Measurements from ENCODE around the gene RNF157.

Gene RNF157

DNA sequence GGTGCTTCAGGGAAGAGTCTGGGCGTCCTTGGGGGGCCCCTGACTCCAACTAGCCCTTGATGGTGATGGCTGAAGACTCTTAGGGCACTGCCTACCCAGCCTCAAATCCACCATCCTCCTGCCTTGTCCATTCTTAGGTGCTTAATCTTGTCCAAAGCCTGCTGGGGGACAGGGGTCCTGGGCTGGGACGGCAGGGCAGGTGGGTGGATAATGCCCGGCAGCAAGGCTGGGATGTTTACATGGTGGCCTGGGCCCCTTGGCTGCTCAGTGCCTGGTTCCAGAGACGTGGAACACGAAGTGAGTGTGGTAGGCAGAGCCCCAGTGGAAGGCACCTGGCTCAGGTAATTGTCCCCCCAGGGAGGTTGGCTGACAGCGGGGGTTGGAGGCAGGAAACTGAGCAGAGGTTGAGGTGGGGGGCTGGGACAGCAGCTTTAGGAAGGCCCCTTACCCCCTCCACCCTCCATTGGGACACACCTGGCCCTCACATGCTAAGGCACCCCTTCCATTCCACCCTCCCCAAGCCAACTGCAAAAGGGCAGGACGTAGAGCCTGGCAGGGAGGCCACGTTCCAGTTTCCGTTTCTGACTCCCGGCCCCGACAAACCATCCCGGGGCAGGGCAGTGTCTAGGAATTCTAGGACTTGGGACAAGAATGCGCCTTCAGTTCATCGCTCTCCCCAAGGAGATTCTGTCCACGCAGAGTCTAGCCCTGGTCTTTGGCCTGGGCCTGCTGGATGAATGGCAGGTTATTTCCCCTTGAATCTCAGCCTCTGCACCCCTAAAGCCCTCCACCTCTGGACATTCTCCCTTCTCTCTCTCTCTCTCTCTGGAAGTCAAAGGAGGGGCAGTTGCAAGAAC lies 101.2 kb downstream of the RNF157 start:
- DNase-seq, result no peak

GRCh38 chr17:76138234-76138895 lies 101.9 kb downstream of the RNF157 start:
- no peak for DNase-seq

DNA sequence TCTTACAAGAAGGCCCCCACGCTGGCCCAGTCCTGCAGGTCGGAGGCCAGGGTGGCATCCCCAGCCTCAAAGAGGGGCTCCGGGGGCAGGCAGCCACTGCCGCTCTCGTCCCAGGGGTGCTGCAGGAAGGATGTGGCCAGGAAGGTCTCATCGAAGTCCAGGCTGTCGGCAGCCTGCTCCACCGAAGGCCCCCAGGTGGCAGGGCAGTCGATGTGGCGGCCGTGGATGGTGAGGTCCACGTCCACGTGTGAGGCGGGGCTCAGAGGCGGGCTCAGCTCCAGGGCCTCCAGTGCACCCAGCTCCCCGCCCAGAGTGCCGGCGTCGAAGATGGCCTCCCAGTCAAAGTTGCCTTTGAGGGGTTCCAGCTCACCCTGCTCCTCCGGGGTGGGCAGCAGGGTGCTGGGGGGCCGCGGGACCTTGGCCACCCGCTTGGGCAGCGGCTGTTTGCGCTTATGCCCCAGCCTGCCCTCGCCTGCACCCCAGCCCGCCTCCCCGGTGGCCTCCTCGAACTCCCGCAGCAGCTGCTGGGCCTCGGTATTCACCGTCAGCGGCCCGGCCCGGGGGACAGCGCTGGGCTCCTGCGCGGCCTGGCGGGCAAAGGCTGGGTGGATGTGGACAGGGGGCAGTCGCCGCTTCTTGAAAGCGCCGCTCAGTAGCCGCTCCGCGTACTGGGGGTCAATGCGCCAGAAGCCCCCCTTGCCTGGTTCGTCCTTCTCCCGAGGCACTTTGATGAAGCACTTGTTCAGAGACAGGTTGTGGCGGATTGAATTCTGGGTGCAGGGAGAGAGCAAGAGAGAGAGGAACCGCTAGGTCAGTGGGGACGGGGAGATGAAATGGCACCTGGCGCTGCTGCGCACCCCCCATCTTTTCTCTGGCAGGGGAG lies 102.7 kb downstream of the RNF157 start:
- no peak for DNase-seq

DNA sequence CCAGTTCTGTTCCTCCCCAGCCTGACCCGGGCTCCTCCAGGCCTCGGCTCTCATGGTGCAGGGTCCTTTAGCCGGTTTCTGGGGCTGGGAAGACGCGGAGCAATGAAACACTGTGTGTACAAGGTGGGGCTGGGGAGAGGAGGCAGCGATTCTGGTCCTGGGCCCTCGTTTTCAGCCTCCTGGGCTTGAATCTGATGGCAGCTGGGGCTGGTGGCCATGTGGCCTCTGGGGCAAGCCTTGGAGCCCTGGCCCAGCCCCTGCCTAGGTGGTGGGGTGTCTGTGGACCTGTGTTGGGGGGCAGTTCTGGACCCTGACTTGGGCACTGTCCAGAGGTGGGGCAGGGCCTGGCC lies 103.3 kb downstream of the RNF157 start:
- DNase-seq, result no peak

GRCh38 chr17:76136276-76137000 lies 103.9 kb downstream of the RNF157 start:
- DNase-seq, result no peak

GRCh38 chr17:76135810-76136188 lies 104.5 kb downstream of the RNF157 start:
- no peak for DNase-seq

DNA sequence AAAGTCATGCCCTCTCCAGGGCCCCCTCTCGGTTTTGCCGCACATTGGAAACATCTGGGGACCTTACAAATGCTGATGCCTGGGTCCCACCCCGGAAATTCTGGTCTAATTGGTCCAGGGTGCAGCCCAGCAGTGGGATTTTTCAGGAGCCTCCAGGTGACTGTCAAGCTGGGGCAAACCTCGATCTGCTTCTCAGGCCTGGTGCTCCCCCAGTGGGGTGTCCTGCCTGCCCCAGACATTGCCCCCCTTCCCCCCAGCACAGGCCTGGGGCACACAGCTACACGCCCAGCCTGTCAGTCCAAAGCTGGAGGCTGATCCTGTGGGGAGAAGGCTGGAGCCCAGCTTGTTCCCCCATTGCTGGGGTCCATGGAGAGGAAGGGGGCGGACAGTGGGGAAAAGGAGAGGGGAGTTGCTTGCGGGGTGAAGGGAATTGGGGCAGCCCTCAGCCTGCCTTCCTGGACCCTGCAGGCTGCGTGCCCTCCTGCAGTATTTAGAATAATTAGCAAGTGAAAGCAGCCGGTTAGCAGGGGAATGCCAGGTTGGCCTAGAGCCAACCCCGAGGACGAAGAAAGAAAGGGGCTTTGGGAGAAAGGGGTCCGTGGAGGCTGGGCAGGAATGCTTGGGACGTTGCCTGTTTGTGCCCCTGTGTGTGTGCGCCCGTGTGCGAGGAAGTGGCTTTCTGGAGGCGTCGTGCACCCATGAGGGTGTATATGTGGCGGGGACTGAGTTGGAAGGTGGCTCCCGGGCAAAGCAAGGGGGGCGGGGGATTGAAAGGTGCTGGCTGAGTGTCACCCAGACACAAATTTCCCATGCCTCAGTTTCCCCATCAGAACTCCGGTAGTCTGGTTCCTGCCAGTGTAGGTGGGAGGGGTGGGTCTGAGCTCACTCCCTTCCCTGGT lies 105.1 kb downstream of the RNF157 start:
- no peak for DNase-seq

GRCh38 chr17:76132574-76133338 lies 107.5 kb downstream of the RNF157 start:
- no peak for DNase-seq

DNA sequence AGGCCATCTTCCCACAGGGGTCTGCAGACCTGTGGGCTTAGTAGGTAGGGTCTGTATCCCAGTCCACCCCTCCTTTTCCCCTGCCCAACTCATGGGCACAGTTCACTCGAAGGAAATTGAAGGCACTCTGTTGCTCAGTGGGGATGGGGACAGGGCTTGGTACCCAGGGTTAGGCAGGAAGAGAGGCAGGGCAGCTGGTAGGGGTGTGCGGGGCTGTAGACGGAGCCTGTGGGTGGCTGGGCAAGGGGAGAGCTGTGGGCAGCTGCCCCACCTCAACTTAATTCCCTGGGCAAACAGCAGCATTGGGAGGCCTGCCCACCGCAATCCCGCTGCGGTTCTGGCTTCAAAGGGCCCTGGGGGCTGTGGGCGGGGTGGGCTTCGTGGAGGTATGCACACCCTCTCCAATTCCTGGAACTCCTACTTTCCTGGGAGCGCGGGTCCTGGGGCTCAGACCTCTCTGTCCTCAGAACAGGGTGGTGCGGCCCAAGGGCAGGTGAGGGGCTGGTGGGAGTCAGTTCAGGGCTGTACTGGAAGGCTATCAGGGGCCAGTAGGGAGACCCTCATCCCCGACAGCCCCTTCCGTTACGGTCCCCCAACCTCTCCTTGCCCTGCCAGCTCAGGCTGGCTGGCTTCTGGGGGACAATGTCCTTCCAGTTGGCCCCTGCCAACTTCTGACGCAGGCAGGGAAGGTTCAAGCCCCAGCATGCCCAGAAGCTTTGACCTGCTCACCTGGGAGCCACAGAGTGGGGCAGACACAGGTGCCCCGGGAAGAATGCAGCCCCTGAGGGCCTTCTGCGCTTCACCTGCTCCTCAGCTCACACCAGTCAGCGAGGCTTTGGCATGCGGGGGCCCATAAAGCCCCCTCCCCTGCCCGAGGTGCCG lies 108.4 kb downstream of the RNF157 start:
- no peak for DNase-seq

GRCh38 chr17:76131051-76131691 lies 109.1 kb downstream of the RNF157 start:
- DNase-seq, result no peak

- DNase-seq, result no peak
Observed at GRCh38 chr17:76130473-76130872, 109.8 kb downstream of the RNF157 start.

DNA sequence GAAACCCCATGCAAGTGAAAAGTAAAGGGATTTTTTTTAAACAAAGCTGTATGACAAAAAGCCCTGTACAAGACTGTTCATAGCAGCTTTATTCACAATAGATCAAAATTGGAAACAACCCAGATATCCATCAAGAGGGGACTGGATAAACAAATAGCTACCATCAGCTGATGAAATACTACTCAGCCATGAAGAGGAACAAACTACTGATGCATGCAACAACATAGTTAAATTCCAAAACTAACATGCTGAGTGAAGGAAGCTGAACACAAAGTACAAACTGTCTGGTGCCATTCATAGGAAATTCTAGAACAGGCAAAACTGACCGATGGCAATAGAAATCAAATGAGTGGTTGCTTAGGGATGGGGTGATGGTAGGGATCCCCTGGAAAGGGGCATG lies 114.4 kb downstream of the RNF157 start:
- DNase-seq, result no peak

DNA sequence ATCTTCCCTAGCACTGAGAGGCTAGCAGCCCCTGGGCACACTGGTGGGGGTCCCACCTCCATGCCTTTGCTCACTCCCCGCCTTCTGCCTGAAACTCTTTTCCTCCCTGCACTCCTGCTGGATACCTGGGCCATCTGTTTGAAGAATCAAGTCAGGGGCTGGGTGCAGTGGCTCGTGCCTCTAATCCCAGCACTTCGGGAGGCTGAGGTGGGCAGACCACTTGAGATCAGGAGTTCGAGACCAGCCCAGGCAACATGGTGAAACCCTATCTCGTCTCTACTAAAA lies 115.0 kb downstream of the RNF157 start:
- DNase-seq, result no peak

DNA sequence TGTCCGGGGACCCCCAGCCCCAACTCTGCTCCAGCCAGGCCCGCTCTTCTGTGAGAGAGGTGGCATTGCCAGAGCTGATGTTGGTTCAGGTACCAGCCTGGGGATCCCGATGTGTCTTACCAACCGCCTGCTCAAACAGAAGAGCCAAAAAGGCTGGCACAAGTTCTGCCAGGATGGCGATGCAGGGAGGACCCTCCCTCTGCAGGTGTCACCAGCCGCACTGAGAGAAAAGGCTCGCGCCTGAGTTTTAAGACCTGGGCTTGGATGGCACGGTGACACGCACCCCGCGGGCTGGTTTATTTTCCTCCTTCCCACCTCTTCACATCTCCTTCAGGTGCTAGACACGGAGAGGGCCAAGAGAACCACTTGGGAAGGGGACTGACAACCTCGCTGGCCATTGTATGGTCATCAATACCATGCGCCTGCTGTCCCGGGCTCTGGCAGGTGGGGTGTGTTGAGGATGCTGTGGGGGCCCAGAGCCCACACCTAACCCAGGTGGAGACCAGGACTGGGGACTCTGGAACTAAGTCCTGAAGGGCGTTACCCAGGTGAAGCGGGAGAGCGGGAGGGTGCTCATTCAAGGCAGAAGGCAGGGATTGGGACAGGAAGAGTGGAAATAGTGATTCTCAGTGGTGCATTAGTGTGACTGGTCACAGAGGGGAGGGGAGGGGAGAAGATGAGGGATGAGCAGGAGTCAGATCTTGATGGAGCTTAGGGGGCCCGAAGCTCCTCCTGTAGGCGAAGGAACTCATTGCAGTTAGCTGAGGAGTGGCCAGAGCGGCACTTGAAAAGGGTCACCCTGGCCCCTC lies 115.5 kb downstream of the RNF157 start:
- no peak for DNase-seq

- DNase-seq, result no peak
Observed at GRCh38 chr17:76123749-76124581, 116.3 kb downstream of the RNF157 start.

- DNase-seq, result no peak
Observed at GRCh38 chr17:76123191-76123499, 117.1 kb downstream of the RNF157 start.

DNA sequence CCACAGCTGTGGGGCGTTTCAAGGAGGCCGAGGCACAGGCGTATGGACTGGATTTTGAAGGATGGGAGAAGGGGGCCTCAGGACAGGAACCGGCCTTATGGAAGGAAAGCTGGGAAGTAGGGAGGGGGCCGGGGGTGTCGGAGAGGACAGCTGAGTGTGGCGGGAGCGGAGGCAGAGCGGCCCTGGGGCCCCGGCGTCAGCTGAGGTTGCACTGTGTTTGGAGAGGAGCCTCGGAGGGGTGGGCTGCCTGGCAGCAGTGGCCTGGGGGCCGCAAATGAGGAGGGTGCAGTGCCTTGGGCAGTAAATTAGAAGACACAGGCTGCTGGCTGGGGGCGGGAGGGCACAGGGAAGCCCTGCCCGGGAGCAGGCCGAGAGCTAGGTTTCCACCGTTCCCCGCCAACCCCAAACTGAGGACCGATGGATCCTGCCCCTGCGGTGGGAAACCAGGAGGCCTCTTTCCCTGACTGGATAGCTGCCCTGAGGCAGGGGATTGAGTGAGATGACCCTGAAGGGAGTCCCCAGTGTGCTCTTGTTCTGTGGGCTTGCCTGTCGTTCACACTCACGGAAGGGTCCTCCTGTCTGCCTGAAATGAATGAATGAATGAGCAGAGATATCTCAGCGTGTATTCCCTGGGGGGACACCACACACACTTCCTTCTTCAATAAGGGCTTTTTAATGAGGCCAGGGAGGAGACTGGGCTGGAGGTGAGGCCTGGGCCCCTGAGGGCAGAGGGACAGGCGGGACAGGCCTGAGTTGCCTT lies 117.7 kb downstream of the RNF157 start:
- DNase-seq, result no peak
